HEK293 (cell line): Measurements from ENCODE around the gene TYRP1.

Source experiments
- CTCF ChIA-PET: fragments of 350-600 bp; formaldehyde crosslinking; extraction: SDS; loops from one replicate; lab custom pipeline; 2021; ENCODE audit warnings: antibody characterized with exemption; lab: Yijun Ruan, JAX
- POLR2A ChIA-PET: fragments of 300-600 bp; formaldehyde crosslinking; extraction: SDS; loops from one replicate; lab custom pipeline; 2020; ENCODE audit warnings: antibody characterized with exemption, inconsistent platforms; lab: Yijun Ruan, JAX
- H3K27ac ChIP-seq: fragments of 200-500 bp; sonication (Bioruptor generic); 2 replicates; pipeline ENCODE4 v1.5.1; 2014; ENCODE audit warnings: low read depth, low read length, control low read depth, inconsistent platforms; ENCODE audit errors: extremely low read depth
- H3K36me3 ChIP-seq, 2 experiments: fragments of 200-500 bp in 1 of 2; sonication (Bioruptor generic) in 1 of 2; 1 replicate in 1 of 2; 2 replicates in 1 of 2; pipeline ENCODE4 v1.5.1; 2014 to 2017; ENCODE audit warnings: inconsistent platforms in 2 of 2, low read length in 2 of 2; ENCODE audit not compliant: control insufficient read depth in 2 of 2, insufficient read depth in 1 of 2
- H3K4me1 ChIP-seq: fragments of 200-500 bp; sonication (Bioruptor generic); 2 replicates; pipeline ENCODE4 v1.5.1; 2014; ENCODE audit warnings: mild to moderate bottlenecking, low read length, inconsistent platforms; ENCODE audit not compliant: control insufficient read depth, insufficient read depth
- H3K4me3 ChIP-seq: 2 replicates; pipeline ENCODE4 v1.5.1; 2011; ENCODE audit warnings: low read depth, mild to moderate bottlenecking, control low read depth, low read length, moderate library complexity
- H3K9me3 ChIP-seq: fragments of 200-500 bp; sonication (Bioruptor generic); 2 replicates; pipeline ENCODE4 v1.5.1; 2014; ENCODE audit warnings: low read depth, low read length, inconsistent platforms; ENCODE audit not compliant: control insufficient read depth, insufficient read depth
- BCL11A ChIP-seq: fragments of 450-650 bp; formaldehyde crosslinking; IDR thresholded peaks from 2 replicates; pipeline ENCODE4 v1.5.1; 2016; ENCODE audit warnings: low read depth, missing biosample characterization, missing genetic modification characterization
- EGR2 ChIP-seq: fragments of 450-650 bp; formaldehyde crosslinking; IDR thresholded peaks from 2 replicates; pipeline ENCODE4 v1.5.1; 2016; ENCODE audit warnings: low read depth, missing biosample characterization, missing genetic modification characterization
- GLI4 ChIP-seq: fragments of 450-650 bp; formaldehyde crosslinking; IDR thresholded peaks from 2 replicates; pipeline ENCODE4 v1.5.1; 2016; ENCODE audit warnings: missing biosample characterization, missing genetic modification characterization
- HOXD13 ChIP-seq: sonication (generic); formaldehyde crosslinking; IDR thresholded peaks from 2 replicates; pipeline ENCODE4 v1.8.0; 2022; ENCODE audit warnings: missing genetic modification reagents, borderline replicate concordance
- PRDM6 ChIP-seq: fragments of 450-650 bp; formaldehyde crosslinking; IDR thresholded peaks from 2 replicates; pipeline ENCODE4 v1.5.1; 2017; ENCODE audit warnings: missing biosample characterization, missing genetic modification characterization
- SP2 ChIP-seq: fragments of 450-650 bp; formaldehyde crosslinking; IDR thresholded peaks from 2 replicates; pipeline ENCODE4 v1.5.1; 2016; ENCODE audit warnings: missing biosample characterization, missing genetic modification characterization
- ZBTB1 ChIP-seq: fragments of 450-650 bp; formaldehyde crosslinking; IDR thresholded peaks from 2 replicates; pipeline ENCODE4 v1.5.1; 2016; ENCODE audit warnings: missing biosample characterization, missing genetic modification characterization
- ZEB2 ChIP-seq: fragments of 450-650 bp; formaldehyde crosslinking; IDR thresholded peaks from 2 replicates; pipeline ENCODE4 v1.5.1; 2016; ENCODE audit warnings: missing biosample characterization, missing genetic modification characterization
- ZFHX2 ChIP-seq: fragments of 450-650 bp; formaldehyde crosslinking; conservative IDR thresholded peaks from 2 replicates; pipeline ENCODE4 v1.5.1; 2016; ENCODE audit warnings: missing biosample characterization, missing genetic modification characterization
- ZIC2 ChIP-seq: fragments of 450-650 bp; formaldehyde crosslinking; IDR thresholded peaks from 2 replicates; pipeline ENCODE4 v1.5.1; 2016; ENCODE audit warnings: missing biosample characterization, missing genetic modification characterization
- ZNF146 ChIP-seq: fragments of 450-650 bp; formaldehyde crosslinking; IDR thresholded peaks from 2 replicates; pipeline ENCODE4 v1.5.1; 2016; ENCODE audit warnings: missing biosample characterization, missing genetic modification characterization
- ZNF157 ChIP-seq: fragments of 450-650 bp; formaldehyde crosslinking; IDR thresholded peaks from 2 replicates; pipeline ENCODE4 v1.5.1; 2016; ENCODE audit warnings: missing biosample characterization, missing genetic modification characterization
- ZNF2 ChIP-seq: fragments of 450-650 bp; formaldehyde crosslinking; IDR thresholded peaks from 2 replicates; pipeline ENCODE4 v1.5.1; 2016; ENCODE audit warnings: missing biosample characterization, missing genetic modification characterization
- ZNF202 ChIP-seq: fragments of 450-650 bp; formaldehyde crosslinking; IDR thresholded peaks from 2 replicates; pipeline ENCODE4 v1.5.1; 2016; ENCODE audit warnings: missing biosample characterization, missing genetic modification characterization, borderline replicate concordance
- ZNF221 ChIP-seq: fragments of 450-650 bp; formaldehyde crosslinking; IDR thresholded peaks from 2 replicates; pipeline ENCODE4 v1.5.1; 2017; ENCODE audit warnings: missing biosample characterization, missing genetic modification characterization, borderline replicate concordance
- ZNF248 ChIP-seq: fragments of 450-650 bp; formaldehyde crosslinking; IDR thresholded peaks from 2 replicates; pipeline ENCODE4 v1.5.1; 2017; ENCODE audit warnings: missing biosample characterization, missing genetic modification characterization
- ZNF350 ChIP-seq: fragments of 450-650 bp; formaldehyde crosslinking; IDR thresholded peaks from 2 replicates; pipeline ENCODE4 v1.5.0; 2017; ENCODE audit warnings: missing biosample characterization, mild to moderate bottlenecking, missing genetic modification characterization
- ZNF354C ChIP-seq: fragments of 450-650 bp; formaldehyde crosslinking; IDR thresholded peaks from 2 replicates; pipeline ENCODE4 v1.5.1; 2016; ENCODE audit warnings: missing biosample characterization, missing genetic modification characterization, low read depth, borderline replicate concordance
- ZNF366 ChIP-seq: fragments of 450-650 bp; formaldehyde crosslinking; conservative IDR thresholded peaks from 2 replicates; pipeline ENCODE4 v1.5.1; 2016; ENCODE audit warnings: missing biosample characterization, missing genetic modification characterization
- ZNF416 ChIP-seq: fragments of 450-650 bp; formaldehyde crosslinking; IDR thresholded peaks from 2 replicates; pipeline ENCODE4 v1.5.1; 2016; ENCODE audit warnings: missing biosample characterization, missing genetic modification characterization
- ZNF423 ChIP-seq: fragments of 450-650 bp; formaldehyde crosslinking; IDR thresholded peaks from 2 replicates; pipeline ENCODE4 v1.5.1; 2016; ENCODE audit warnings: missing biosample characterization, missing genetic modification characterization
- ZNF473 ChIP-seq: fragments of 450-650 bp; formaldehyde crosslinking; IDR thresholded peaks from 2 replicates; pipeline ENCODE4 v1.5.1; 2017; ENCODE audit warnings: missing biosample characterization, missing genetic modification characterization
- ZNF548 ChIP-seq: fragments of 450-650 bp; formaldehyde crosslinking; IDR thresholded peaks from 2 replicates; pipeline ENCODE4 v1.5.1; 2016; ENCODE audit warnings: missing biosample characterization, missing genetic modification characterization
- ZNF549 ChIP-seq: fragments of 450-650 bp; IDR thresholded peaks from 2 replicates; pipeline ENCODE4 v1.5.1; 2018; ENCODE audit warnings: missing biosample characterization, missing genetic modification characterization, mild to moderate bottlenecking, inconsistent platforms, moderate library complexity
- ZNF558 ChIP-seq: fragments of 450-650 bp; formaldehyde crosslinking; IDR thresholded peaks from 2 replicates; pipeline ENCODE4 v1.5.1; 2016; ENCODE audit warnings: missing biosample characterization, missing genetic modification characterization
- ZNF654 ChIP-seq: fragments of 450-650 bp; formaldehyde crosslinking; IDR thresholded peaks from 2 replicates; pipeline ENCODE4 v1.5.1; 2016; ENCODE audit warnings: low read depth, missing biosample characterization, missing genetic modification characterization
- ZNF830 ChIP-seq: fragments of 450-650 bp; IDR thresholded peaks from 2 replicates; pipeline ENCODE4 v1.5.0; 2018; ENCODE audit warnings: missing biosample characterization, missing genetic modification characterization, low read depth, mild to moderate bottlenecking, moderate library complexity
- ZXDB ChIP-seq: fragments of 450-650 bp; formaldehyde crosslinking; IDR thresholded peaks from 2 replicates; pipeline ENCODE4 v1.5.1; 2016; ENCODE audit warnings: missing biosample characterization, missing genetic modification characterization
- TF ChIP-seq, protein P1 (sequence below): fragments of 450-650 bp; formaldehyde crosslinking; IDR thresholded peaks from 2 replicates; pipeline ENCODE4; 2016; ENCODE audit warnings: missing biosample characterization, missing genetic modification characterization
- TF ChIP-seq, protein P2 (sequence below): fragments of 450-650 bp; formaldehyde crosslinking; IDR thresholded peaks from 2 replicates; pipeline ENCODE4 v1.5.1; 2017; ENCODE audit warnings: missing biosample characterization, mild to moderate bottlenecking, missing genetic modification characterization, moderate library complexity
- TF ChIP-seq, protein P3 (sequence below): fragments of 450-650 bp; formaldehyde crosslinking; IDR thresholded peaks from 2 replicates; pipeline ENCODE4 v1.5.1; 2017; ENCODE audit warnings: missing biosample characterization, missing genetic modification characterization

The TYRP1 gene

DNA sequence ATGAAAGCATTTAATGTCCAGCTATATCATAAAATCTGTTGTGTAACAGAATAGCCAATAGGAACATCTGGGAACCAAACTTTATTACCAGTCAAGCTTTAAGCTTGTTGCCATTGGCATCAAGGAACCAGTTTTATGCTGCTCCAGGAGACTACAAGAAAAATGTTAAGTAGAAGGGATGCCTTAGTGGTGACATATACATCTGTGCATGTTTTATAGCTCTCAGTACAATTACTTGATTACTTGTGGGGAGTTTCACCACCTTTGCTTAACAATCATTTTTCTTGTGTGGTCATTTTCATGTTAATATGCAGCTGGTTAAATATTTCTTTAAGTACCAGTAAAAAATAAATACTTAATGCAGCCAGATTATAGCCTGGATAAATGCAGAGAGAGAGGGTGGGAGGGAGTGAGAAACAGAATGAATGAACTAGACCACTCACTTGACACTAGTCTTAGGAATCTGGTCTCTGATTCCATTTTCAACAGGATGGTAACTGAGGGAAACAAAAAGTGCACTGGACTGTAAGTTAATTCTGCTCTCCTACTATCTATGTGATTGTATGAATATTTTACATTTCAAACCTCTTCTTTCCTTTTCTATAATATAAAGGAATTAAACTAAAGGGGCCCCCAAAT is 45.9 kb downstream of the TYRP1 start (continued):
- TF ChIP-seq, protein P1, sequence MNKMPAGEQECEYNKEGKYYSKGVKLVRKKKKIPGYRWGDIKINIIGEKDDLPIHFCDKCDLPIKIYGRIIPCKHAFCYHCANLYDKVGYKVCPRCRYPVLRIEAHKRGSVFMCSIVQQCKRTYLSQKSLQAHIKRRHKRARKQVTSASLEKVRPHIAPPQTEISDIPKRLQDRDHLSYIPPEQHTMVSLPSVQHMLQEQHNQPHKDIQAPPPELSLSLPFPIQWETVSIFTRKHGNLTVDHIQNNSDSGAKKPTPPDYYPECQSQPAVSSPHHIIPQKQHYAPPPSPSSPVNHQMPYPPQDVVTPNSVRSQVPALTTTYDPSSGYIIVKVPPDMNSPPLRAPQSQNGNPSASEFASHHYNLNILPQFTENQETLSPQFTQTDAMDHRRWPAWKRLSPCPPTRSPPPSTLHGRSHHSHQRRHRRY, result no peak
- TF ChIP-seq GLI4 (tag by site-specific recombination) (no peak), ZNF423 (tag by site-specific recombination) (no peak), ZNF221 (tag by site-specific recombination) (no peak), ZNF548 (tag by site-specific recombination) (no peak), ZNF2 (tag by site-specific recombination) (no peak), ZNF558 (tag by site-specific recombination) (no peak), ZNF202 (tag by site-specific recombination) (no peak), ZEB2 (0 out of 2 replicates have a peak, but pooled peaks have one; percentile 21), ZNF146 (tag by site-specific recombination) (no peak), ZBTB1 (no peak), ZNF654 (no peak), ZNF549 (no peak), ZNF350 (tag by site-specific recombination) (no peak), ZXDB (tag by site-specific recombination) (0 out of 2 replicates have a peak, but pooled peaks have one; percentile 15), ZNF473 (tag by site-specific recombination) (no peak), ZNF354C (tag by site-specific recombination) (no peak), ZNF366 (tag by site-specific recombination) (peak; percentile 56; the same call in 1 of the 2 replicates), ZNF830 (no peak), ZNF157 (no peak), ZNF416 (no peak)
- TF ChIP-seq, protein P2, sequence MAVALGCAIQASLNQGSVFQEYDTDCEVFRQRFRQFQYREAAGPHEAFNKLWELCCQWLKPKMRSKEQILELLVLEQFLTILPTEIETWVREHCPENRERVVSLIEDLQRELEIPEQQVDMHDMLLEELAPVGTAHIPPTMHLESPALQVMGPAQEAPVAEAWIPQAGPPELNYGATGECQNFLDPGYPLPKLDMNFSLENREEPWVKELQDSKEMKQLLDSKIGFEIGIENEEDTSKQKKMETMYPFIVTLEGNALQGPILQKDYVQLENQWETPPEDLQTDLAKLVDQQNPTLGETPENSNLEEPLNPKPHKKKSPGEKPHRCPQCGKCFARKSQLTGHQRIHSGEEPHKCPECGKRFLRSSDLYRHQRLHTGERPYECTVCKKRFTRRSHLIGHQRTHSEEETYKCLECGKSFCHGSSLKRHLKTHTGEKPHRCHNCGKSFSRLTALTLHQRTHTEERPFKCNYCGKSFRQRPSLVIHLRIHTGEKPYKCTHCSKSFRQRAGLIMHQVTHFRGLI, result no peak

GRCh38 chr9:12740845-12741244 is 47.7 kb downstream of the TYRP1 start:
- ChIA-PET CTCF (interaction anchor here (0.6 kb wide), 1 partner anchor 146 kb away, joined by 4 read pairs; no protein-coding TSS in a partner anchor), POLR2A (no interaction called here)
- H3K4me3 ChIP-seq, result no peak overlapping the region
- H3K9me3 ChIP-seq, result no peaks in the 10 kb centered on the region
- H3K4me1 ChIP-seq, result 0 out of 2 replicates have a peak, but pooled peaks cover 2% of the 10 kb centered on the region
- TF ChIP-seq SP2 (tag by site-specific recombination) (no peak), PRDM6 (tag by site-specific recombination) (no peak), HOXD13 (CRISPR knock-in tag) (no peak), ZNF248 (no peak), EGR2 (tag by site-specific recombination) (0 out of 2 replicates have a peak, but pooled peaks have one; percentile 27), ZIC2 (tag by site-specific recombination) (no peak), ZFHX2 (tag by site-specific recombination) (peak; percentile 59), BCL11A (no peak)
- TF ChIP-seq, protein P3, sequence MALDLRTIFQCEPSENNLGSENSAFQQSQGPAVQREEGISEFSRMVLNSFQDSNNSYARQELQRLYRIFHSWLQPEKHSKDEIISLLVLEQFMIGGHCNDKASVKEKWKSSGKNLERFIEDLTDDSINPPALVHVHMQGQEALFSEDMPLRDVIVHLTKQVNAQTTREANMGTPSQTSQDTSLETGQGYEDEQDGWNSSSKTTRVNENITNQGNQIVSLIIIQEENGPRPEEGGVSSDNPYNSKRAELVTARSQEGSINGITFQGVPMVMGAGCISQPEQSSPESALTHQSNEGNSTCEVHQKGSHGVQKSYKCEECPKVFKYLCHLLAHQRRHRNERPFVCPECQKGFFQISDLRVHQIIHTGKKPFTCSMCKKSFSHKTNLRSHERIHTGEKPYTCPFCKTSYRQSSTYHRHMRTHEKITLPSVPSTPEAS (tag by site-specific recombination), result no peak
- H3K36me3 ChIP-seq, result no peaks in the 10 kb centered on the region
- no peak overlapping the region for H3K27ac ChIP-seq
